ENCODE data around the gene ABCA7.
"Not testable (repeated sequence)": the region's sequence is repeated elsewhere in the genome, so short reads cannot be mapped to it uniquely, and the experiment has no call there.

Gene ABCA7

DNA sequence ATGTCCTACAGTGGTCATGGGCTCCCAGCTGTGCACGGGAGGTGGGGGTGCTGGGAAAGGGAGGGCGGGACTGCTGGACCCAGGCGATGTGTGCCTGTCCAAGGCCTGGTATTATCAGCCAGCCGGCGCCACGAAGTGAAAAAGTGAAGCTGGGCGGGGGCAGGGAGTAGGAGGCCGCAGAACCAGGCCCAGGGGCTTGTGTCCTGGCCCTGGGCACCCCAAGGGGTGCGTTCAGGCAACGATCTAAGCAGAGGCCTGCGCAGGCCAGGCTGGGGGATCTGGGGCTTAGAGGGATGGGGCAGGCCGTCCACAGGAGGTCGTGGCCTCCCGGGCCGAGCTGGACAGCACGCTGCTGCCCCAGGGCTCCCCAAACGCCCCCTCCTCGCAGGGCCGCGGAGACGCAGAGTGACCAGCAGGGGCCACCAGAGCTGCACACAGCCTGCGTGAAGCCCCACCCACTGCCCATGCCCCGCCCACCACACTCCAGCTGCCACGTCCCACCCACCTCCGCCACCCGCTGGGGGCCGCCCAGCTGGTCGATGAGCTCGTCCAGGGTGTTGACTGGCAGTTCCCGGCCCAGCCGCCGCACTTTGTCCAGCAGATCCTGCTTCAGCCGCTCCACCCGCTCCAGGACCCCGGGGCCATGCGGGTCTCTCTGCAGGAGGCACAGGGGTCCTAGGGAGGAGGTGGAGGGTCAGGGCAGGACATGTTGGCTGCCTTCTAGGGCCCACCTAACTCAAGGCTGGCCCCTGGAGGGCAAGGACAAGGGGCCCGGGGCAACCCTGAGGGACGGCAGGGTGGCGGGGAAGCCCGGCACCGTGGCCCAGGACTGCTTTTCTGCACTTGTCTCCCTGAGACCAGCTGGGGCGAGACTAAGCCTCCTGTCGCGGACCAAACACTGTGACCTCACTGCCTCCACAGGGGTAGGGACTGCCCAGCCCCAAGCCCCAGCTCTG is 73.4 kb downstream of the ABCA7 start:
- H3K27ac ChIP-seq (ENCODE audit: low read depth, low read length): no peak overlapping the region
- H3K9me2 ChIP-seq (replicated peaks; ENCODE audit: control insufficient read depth, low read length): no peaks in the 10 kb centered on the region
- H3K4me1 ChIP-seq (ENCODE audit: control insufficient read depth, low read length): peaks cover 3% of the 10 kb centered on the region; the same call in 1 of the 2 replicates
- H3K9me3 ChIP-seq (ENCODE audit: control insufficient read depth, insufficient read depth, low read length): no peaks in the 10 kb centered on the region
- no peak overlapping the region for H3K4me2 ChIP-seq (ENCODE audit: low read length)
- H3K4me3 ChIP-seq (ENCODE audit: low read length): no peak overlapping the region
- H4K20me1 ChIP-seq (ENCODE audit: control insufficient read depth, insufficient read depth, low read depth, low read length): no peaks in the 10 kb centered on the region
- H3K79me2 ChIP-seq (ENCODE audit: control insufficient read depth, low read length): no peaks in the 10 kb centered on the region
- peaks cover 7% of the 10 kb centered on the region; the same call in 1 of the 2 replicates for H3K36me3 ChIP-seq (ENCODE audit: control insufficient read depth, low read length)
- no peaks in the 10 kb centered on the region for H3K27me3 ChIP-seq (ENCODE audit: control insufficient read depth, low read length)
- no peak for TF ChIP-seq EZH2phosphoT487 (IDR thresholded peaks at IDR 0.05; ENCODE audit: borderline replicate concordance, low read length)
- TF ChIP-seq, protein P1, sequence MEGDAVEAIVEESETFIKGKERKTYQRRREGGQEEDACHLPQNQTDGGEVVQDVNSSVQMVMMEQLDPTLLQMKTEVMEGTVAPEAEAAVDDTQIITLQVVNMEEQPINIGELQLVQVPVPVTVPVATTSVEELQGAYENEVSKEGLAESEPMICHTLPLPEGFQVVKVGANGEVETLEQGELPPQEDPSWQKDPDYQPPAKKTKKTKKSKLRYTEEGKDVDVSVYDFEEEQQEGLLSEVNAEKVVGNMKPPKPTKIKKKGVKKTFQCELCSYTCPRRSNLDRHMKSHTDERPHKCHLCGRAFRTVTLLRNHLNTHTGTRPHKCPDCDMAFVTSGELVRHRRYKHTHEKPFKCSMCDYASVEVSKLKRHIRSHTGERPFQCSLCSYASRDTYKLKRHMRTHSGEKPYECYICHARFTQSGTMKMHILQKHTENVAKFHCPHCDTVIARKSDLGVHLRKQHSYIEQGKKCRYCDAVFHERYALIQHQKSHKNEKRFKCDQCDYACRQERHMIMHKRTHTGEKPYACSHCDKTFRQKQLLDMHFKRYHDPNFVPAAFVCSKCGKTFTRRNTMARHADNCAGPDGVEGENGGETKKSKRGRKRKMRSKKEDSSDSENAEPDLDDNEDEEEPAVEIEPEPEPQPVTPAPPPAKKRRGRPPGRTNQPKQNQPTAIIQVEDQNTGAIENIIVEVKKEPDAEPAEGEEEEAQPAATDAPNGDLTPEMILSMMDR (IDR thresholded peaks at IDR 0.05; ENCODE audit: low read depth, low read length, poor library complexity, severe bottlenecking): peak; percentile 95
- H3F3A ChIP-seq (ENCODE audit: control insufficient read depth, insufficient read depth): no peaks in the 10 kb centered on the region

DNA sequence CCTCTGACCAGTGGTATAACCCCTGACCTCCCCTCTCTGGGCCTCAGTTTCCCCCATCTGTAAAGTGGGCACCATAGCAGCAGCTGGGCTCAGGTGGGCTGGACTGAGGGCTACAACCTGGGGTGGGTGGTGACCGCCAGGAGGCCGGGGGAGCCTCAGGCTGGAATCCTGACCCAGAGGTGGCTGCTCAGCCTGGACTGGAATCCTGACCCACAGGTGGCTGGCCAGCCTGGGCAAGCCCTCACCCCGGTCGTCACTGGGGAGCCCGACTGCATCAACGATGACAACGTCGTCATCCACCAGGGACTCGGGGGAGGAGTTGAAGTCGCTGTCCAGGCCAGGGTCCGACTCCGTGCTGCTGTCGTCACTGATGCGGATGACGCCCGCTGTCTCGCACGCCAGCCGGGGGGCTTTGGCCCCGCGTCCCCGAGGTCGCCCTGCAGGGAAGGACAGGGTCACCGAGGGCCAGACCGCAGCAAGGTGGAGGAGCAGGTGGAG is 74.1 kb downstream of the ABCA7 start:
- Histone ChIP-seq H3K79me2 (ENCODE audit: control insufficient read depth, low read length) (no peaks in the 10 kb centered on the region), H3K27me3 (ENCODE audit: control insufficient read depth, low read length) (no peaks in the 10 kb centered on the region), H4K20me1 (ENCODE audit: control insufficient read depth, insufficient read depth, low read depth, low read length) (no peaks in the 10 kb centered on the region), H3K27ac (ENCODE audit: low read depth, low read length) (no peak overlapping the region), H3F3A (ENCODE audit: control insufficient read depth, insufficient read depth) (no peaks in the 10 kb centered on the region), H3K36me3 (ENCODE audit: control insufficient read depth, low read length) (peaks cover 7% of the 10 kb centered on the region; the same call in 1 of the 2 replicates), H3K9me3 (ENCODE audit: control insufficient read depth, insufficient read depth, low read length) (no peaks in the 10 kb centered on the region), H3K9me2 (replicated peaks; ENCODE audit: control insufficient read depth, low read length) (no peaks in the 10 kb centered on the region), H3K4me2 (ENCODE audit: low read length) (no peak overlapping the region), H3K4me1 (ENCODE audit: control insufficient read depth, low read length) (peaks cover 3% of the 10 kb centered on the region; the same call in 1 of the 2 replicates), H3K4me3 (ENCODE audit: low read length) (no peak overlapping the region)
- no peak for TF ChIP-seq EZH2phosphoT487 (IDR thresholded peaks at IDR 0.05; ENCODE audit: borderline replicate concordance, low read length)
- TF ChIP-seq, protein P1 (IDR thresholded peaks at IDR 0.05; ENCODE audit: low read depth, low read length, poor library complexity, severe bottlenecking): no peak

DNA sequence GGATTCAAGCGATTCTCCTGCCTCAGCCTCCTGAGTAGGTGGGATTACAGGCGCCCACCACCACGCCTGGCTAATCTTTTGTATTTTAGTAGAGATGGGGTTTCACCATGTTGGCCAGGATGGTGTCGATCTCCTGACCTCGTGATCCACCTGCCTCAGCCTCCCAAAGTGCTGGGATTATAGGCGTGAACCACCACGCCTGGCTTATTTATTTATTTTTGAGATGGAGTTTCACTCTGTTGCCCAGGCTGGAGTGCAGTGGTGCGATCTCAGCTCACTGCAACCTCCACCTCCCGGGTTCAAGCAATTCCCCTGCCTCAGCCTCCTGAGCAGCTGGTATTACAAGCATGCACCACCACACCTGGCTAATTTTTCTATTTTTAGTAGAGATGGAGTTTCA is 74.8 kb downstream of the ABCA7 start:
- H4K20me1 ChIP-seq (ENCODE audit: control insufficient read depth, insufficient read depth, low read depth, low read length); H3K36me3 ChIP-seq (ENCODE audit: control insufficient read depth, low read length); H3K9me2 ChIP-seq (replicated peaks; ENCODE audit: control insufficient read depth, low read length); H3K4me2 ChIP-seq (ENCODE audit: low read length); H3K27ac ChIP-seq (ENCODE audit: low read depth, low read length); H3F3A ChIP-seq (ENCODE audit: control insufficient read depth, insufficient read depth); H3K79me2 ChIP-seq (ENCODE audit: control insufficient read depth, low read length); H3K4me1 ChIP-seq (ENCODE audit: control insufficient read depth, low read length); H3K4me3 ChIP-seq (ENCODE audit: low read length); H3K27me3 ChIP-seq (ENCODE audit: control insufficient read depth, low read length); H3K9me3 ChIP-seq (ENCODE audit: control insufficient read depth, insufficient read depth, low read length): not testable (repeated sequence)

All from DOHH2 (cell line).